Measurements from ENCODE around the gene ITM2B.
A peak's percentile ranks its signal among the peaks of the same experiment; 100 is the strongest.

Gene ITM2B

DNA sequence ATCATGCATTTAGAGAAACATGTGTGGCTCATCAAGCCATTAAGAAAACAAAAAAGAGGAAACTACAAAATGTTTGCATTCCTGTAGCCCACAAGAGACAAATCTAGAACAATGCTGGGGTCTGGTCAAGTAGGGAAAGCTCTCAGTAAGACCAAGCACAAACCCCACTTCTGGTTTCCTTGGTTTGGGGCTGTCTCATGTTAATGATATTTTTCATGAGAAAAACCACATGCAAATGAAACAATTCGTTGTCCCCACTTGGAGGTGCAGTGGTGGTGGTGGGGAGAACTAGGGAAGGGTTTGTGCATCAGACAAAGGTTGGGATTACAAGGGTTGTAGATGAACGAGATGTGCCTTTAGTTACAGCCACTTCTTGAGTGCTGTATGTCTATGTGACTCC lies 63.5 kb downstream of the ITM2B start:
- H3K36me3 ChIP-seq = no peaks in the 10 kb centered on the region
- no peaks in the 10 kb centered on the region for H4K20me1 ChIP-seq
- H3K9ac ChIP-seq = no peak overlapping the region
- no peak overlapping the region for H3K27ac ChIP-seq
- no peak overlapping the region for H3K4me2 ChIP-seq
- no peaks in the 10 kb centered on the region for H3K4me1 ChIP-seq
- no peak for TF ChIP-seq Cebpa-rat (IDR thresholded peaks at IDR 0.05)
- no peaks in the 10 kb centered on the region for H3K27me3 ChIP-seq
- no peak overlapping the region for H3K4me3 ChIP-seq
- no peaks in the 10 kb centered on the region for H3K9me3 ChIP-seq

DNA sequence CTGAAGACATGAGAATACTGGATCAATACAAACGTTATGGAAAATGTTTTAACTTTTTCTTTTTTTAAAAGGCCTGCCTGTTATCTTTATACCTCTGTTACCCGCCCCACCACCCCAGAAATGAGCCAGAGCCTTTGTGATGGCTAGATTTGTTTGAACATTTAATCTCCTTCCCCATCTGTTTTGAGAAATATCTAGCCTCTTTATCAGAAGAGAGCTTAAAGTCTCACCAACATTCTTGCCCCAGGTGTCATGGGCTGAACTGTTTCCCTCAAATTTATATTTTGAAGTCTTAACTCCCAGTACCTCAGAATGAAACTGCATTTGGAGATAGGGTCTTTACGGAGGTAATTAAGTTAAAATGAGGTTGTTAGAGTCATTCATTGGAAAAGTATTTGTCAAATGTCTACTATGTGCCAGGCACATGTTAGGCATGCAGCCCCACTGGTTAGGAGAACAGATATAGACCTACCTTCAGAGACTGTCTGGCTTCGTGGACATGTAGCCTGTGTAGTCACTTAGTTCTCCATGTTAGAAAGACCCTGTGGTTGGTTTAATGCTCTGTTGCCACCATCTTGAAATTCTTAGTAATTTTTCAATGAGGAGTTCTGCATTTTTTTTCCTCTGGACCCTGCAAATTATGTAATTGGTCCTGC lies 64.3 kb downstream of the ITM2B start:
- no peak overlapping the region for H3K4me2 ChIP-seq
- TF ChIP-seq Cebpa-rat (IDR thresholded peaks at IDR 0.05) = no peak
- no peak overlapping the region for H3K4me3 ChIP-seq
- no peaks in the 10 kb centered on the region for H3K27me3 ChIP-seq
- no peak overlapping the region for H3K9ac ChIP-seq
- no peaks in the 10 kb centered on the region for H3K9me3 ChIP-seq
- H3K36me3 ChIP-seq = no peaks in the 10 kb centered on the region
- no peak overlapping the region for H3K27ac ChIP-seq
- H4K20me1 ChIP-seq = no peaks in the 10 kb centered on the region
- peaks cover 4% of the 10 kb centered on the region for H3K4me1 ChIP-seq

DNA sequence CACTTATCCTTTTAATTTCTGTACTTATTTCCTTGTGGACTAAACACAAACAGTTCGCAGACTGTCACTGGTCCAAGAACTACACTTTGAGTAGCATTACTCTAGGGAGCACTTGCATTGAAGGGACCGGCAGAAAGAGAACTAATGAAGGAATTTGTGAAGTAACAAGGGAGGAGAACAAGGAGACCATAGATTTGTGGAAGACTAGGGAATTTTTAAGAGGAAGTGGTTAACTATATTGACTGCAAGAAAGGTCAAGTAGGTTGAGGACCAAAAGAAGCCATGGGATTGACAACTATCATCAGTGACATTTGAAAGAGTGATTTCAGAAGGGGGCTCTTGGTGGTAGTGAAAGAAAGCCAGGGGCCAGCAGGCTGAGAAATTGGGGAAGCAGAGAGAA lies 66.6 kb downstream of the ITM2B start:
- no peaks in the 10 kb centered on the region for H3K27me3 ChIP-seq
- no peaks in the 10 kb centered on the region for H3K36me3 ChIP-seq
- no peak for TF ChIP-seq Cebpa-rat (IDR thresholded peaks at IDR 0.05)
- H3K9me3 ChIP-seq = no peaks in the 10 kb centered on the region
- no peak overlapping the region for H3K9ac ChIP-seq
- H3K4me2 ChIP-seq = no peak overlapping the region
- H3K4me3 ChIP-seq = no peak overlapping the region
- no peak overlapping the region for H3K27ac ChIP-seq
- peaks cover 12% of the 10 kb centered on the region for H3K4me1 ChIP-seq
- H4K20me1 ChIP-seq = no peaks in the 10 kb centered on the region

DNA sequence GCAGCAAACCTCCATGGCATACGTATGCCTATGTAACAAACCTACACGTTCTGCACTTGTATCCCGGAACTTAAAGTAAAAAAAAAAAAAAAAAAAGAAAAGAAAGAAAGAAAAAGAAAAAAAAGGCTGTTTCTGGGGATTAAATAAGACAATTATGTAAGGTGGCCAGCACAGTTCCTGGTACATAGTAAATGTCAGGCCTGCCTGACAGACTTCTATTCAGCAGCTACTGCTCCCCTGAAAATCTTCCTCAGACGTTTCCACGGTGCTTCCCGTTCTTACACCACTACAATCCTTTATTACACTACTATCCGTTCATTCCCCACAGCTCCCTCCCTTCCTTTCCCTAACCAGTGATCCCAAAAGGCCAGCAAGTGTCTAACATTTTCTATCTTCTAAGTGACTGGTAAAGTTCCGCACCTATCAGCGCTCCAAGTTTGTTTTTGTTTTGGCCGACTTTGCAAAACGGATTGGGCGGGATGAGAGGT lies 69.9 kb downstream of the ITM2B start:
- Histone ChIP-seq H3K4me2 (peak overlapping the region; percentile 83), H3K4me3 (peak overlapping the region; percentile 96)

DNA sequence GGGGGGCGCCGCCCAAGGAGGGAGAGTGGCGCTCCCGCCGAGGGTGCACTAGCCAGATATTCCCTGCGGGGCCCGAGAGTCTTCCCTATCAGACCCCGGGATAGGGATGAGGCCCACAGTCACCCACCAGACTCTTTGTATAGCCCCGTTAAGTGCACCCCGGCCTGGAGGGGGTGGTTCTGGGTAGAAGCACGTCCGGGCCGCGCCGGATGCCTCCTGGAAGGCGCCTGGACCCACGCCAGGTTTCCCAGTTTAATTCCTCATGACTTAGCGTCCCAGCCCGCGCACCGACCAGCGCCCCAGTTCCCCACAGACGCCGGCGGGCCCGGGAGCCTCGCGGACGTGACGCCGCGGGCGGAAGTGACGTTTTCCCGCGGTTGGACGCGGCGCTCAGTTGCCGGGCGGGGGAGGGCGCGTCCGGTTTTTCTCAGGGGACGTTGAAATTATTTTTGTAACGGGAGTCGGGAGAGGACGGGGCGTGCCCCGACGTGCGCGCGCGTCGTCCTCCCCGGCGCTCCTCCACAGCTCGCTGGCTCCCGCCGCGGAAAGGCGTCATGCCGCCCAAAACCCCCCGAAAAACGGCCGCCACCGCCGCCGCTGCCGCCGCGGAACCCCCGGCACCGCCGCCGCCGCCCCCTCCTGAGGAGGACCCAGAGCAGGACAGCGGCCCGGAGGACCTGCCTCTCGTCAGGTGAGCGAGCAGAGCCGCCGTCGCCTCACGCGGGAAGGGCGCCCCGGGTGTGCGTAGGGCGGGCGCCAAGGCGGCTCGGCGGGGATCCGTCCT lies 70.5 kb downstream of the ITM2B start, which contains the start of gene RB1:
Gene RB1 (plus strand): TSS at position 393 of the 784 bp plus-strand sequence. CDS start 162 bp downstream, at position 555.
- peak within 1 kb of the TSS; percentile 100 for H3K27ac ChIP-seq
- H3K27me3 ChIP-seq = no peaks in the 10 kb centered on the region
- H3K9ac ChIP-seq = peak within 1 kb of the TSS; percentile 100
- H3K4me1 ChIP-seq = peaks cover 27% of the 10 kb centered on the region
- TF ChIP-seq Cebpa-rat (IDR thresholded peaks at IDR 0.05) = no peak
- peak within 1 kb of the TSS; percentile 83 for H3K4me2 ChIP-seq
- H3K9me3 ChIP-seq = peaks cover 23% of the 10 kb centered on the region
- H4K20me1 ChIP-seq = no peaks in the 10 kb centered on the region
- peak within 1 kb of the TSS; percentile 96 for H3K4me3 ChIP-seq
- peaks cover 26% of the 10 kb centered on the region for H3K36me3 ChIP-seq

More for the DNA sequence above, 69.9 kb downstream of the ITM2B start:
- H3K4me1 ChIP-seq = peaks cover 27% of the 10 kb centered on the region
- peaks cover 17% of the 10 kb centered on the region for H3K9me3 ChIP-seq
- TF ChIP-seq Cebpa-rat (IDR thresholded peaks at IDR 0.05) = no peak
- H3K27me3 ChIP-seq = no peaks in the 10 kb centered on the region
- peak overlapping the region; percentile 100 for H3K9ac ChIP-seq
- H4K20me1 ChIP-seq = no peaks in the 10 kb centered on the region
- peak overlapping the region; percentile 100 for H3K27ac ChIP-seq
- H3K36me3 ChIP-seq = peaks cover 19% of the 10 kb centered on the region

DNA sequence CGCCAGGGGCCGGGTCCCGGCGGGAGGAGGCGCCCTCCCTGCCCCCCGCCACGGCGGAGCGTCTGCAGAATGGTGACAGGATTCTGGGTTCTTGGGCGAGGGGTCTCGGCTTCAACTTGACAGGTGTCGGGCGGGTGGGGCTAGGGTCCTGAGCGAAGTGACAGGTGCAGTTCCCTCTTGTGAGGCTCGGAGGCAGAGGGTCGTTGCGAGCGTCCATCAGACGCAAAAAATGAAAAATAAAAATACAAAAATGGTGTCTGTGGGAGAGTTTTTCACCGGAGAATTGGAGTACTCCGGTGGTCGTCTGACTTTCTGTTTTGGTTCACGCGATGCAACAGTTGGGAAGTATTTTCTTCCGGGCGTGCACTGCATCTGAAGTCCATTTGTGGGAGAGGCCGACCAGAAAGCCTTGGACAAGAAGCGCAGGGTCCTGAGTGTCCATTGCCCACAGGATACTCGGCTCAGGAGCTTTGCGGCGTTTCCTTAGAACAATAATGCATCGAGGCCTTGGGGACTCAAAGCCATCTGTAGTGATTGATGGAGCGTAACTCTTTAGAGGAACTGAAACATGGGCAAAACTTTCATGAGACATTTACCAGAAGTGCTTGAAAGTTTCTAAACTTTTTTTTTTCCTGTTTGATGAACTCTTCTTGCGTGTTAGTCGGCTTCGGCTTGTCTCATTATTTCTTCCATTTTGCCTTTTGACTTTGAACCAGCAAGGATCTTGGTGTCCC lies 71.3 kb downstream of the ITM2B start:
- peak overlapping the region; percentile 96 for H3K4me3 ChIP-seq
- H3K9me3 ChIP-seq = peaks cover 23% of the 10 kb centered on the region
- no peak for TF ChIP-seq Cebpa-rat (IDR thresholded peaks at IDR 0.05)
- H3K4me1 ChIP-seq = peaks cover 27% of the 10 kb centered on the region
- peaks cover 29% of the 10 kb centered on the region for H3K36me3 ChIP-seq
- peak overlapping the region; percentile 100 for H3K9ac ChIP-seq
- no peaks in the 10 kb centered on the region for H3K27me3 ChIP-seq
- peak overlapping the region; percentile 100 for H3K27ac ChIP-seq
- peak overlapping the region; percentile 83 for H3K4me2 ChIP-seq
- H4K20me1 ChIP-seq = no peaks in the 10 kb centered on the region

DNA sequence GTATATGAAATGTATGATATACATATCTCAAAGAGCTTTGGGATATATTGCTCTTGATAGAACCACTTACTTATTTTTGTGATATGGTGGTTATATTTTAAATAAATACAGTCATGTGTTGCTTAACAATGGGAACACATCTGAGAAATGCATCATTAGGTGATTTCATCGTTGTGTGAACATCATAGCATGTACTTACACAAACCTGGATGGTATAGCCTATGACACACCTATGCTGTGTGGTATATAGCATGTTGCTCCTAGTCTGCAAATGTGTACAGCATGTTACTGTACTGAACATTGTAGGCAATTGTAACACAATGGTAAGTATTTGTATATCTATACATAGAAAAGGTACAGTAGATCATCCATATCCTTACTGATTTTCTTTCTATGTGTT lies 78.2 kb downstream of the ITM2B start:
- no peak overlapping the region for H3K9ac ChIP-seq
- no peak overlapping the region for H3K4me3 ChIP-seq
- no peak for TF ChIP-seq Cebpa-rat (IDR thresholded peaks at IDR 0.05)
- peaks cover 87% of the 10 kb centered on the region for H3K36me3 ChIP-seq
- peaks cover 16% of the 10 kb centered on the region; the same call in 1 of the 2 replicates for H4K20me1 ChIP-seq
- peaks cover 14% of the 10 kb centered on the region for H3K4me1 ChIP-seq
- H3K27ac ChIP-seq = no peak overlapping the region
- no peak overlapping the region for H3K4me2 ChIP-seq
- H3K27me3 ChIP-seq = no peaks in the 10 kb centered on the region
- H3K9me3 ChIP-seq = peaks cover 70% of the 10 kb centered on the region

DNA sequence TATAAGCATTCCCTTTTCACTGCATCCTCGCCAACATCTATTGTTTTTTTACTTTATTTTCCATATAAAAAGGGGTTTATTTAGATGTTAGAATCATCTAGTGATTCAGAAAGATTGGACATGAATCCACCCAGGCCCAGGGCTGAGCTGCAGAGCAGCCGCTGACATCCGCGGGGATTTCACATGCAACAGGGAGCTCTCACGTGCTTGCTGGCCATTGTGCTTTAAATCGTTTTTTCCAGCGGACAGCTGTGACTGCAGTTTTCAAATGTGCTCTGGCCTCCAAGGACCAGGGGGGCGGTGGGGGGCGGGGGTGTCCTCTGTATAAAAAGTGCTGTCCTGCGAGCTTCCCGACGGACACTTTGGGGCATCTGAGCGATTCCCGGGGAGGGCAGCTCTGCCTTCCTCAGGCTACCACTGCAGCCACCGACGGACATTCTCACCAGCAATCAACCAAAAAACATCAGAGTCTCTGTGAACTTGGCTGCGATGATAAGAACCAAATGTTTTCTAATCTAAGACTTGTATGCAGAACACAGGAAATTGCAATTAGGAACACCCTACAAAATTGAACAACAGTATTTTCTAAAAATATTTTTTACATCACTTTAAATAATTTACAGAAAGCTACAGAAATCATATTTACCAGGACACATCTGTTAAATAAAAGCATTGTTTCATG lies 83.1 kb downstream of the ITM2B start:
- Histone ChIP-seq H3K27me3 (no peaks in the 10 kb centered on the region), H3K9ac (no peak overlapping the region), H3K9me3 (peaks cover 100% of the 10 kb centered on the region), H3K4me1 (peaks cover 28% of the 10 kb centered on the region), H3K4me3 (0 out of 2 replicates have a peak overlapping the region, but pooled peaks have one; percentile 21), H3K27ac (no peak overlapping the region), H4K20me1 (peaks cover 18% of the 10 kb centered on the region; the same call in 1 of the 2 replicates), H3K4me2 (no peak overlapping the region), H3K36me3 (peaks cover 99% of the 10 kb centered on the region)
- no peak for TF ChIP-seq Cebpa-rat (IDR thresholded peaks at IDR 0.05)
